Measurements from ENCODE around the gene MEIOC. TPM values are rescaled to one million over a fixed set of nuclear protein-coding genes. Genes with fewer than 3 reads are reported as not detected.

Gene MEIOC
- total and polyA plus RNA-seq, 5 donors from 2014 or later, result 0.18 to 0.76 (median 0.35) TPM; not detected in 1

GRCh38 chr17:44722254-44722653, 66.0 kb downstream of the MEIOC start:
- Histone ChIP-seq H3K27ac (ENCODE audit: insufficient read depth, low read length, poor library complexity, severe bottlenecking) (no peak overlapping the region), H3K9me3 (ENCODE audit: control insufficient read depth in 2 of 2, low read length in 2 of 2) (no peaks in the 10 kb centered on the region), H3K36me3 (ENCODE audit: control insufficient read depth, insufficient read depth, low read length) (peaks cover 2% of the 10 kb centered on the region), H3K4me3 (ENCODE audit: low read depth, low read length) (no peak overlapping the region), H3K4me1 (ENCODE audit: control insufficient read depth, insufficient read depth, low read length, poor library complexity, severe bottlenecking) (no peaks in the 10 kb centered on the region), H3K27me3 (ENCODE audit: control insufficient read depth, insufficient read depth, low read length) (no peaks in the 10 kb centered on the region)
- no peak for DNase-seq
- Mint-ChIP-seq H3K27ac (no peak overlapping the region), H3K27me3 (no peaks in the 10 kb centered on the region), H3K36me3 (peaks cover 8% of the 10 kb centered on the region), H3K4me1 (no peaks in the 10 kb centered on the region), H3K9me3 (no peaks in the 10 kb centered on the region), H3K4me3 (no peak overlapping the region)
- no peak for ATAC-seq (ENCODE audit: low read depth in 2 of 2)

Other genes starting within 250 kb of the MEIOC start
- 87.7 TPM for gene GPATCH8, start 153.1 kb upstream of the MEIOC start, total RNA-seq
- gene GPATCH8, start 153.1 kb upstream of the MEIOC start, polyA plus RNA-seq, result 10 to 100 TPM; 24.0 to 34.3 (median 25.3) TPM
- not detected for gene FZD2, start 99.0 kb upstream of the MEIOC start, total RNA-seq
- not detected for gene FZD2, start 99.0 kb upstream of the MEIOC start, polyA plus RNA-seq
- 20.3 TPM for gene CCDC43, start 33.3 kb downstream of the MEIOC start, total RNA-seq
- gene CCDC43, start 33.3 kb downstream of the MEIOC start, polyA plus RNA-seq, result 10 to 100 TPM; 11.8 to 15.5 (median 14.3) TPM
- 5.0 TPM for gene DBF4B, start 52.2 kb downstream of the MEIOC start, total RNA-seq
- gene DBF4B, start 52.2 kb downstream of the MEIOC start, polyA plus RNA-seq, result 1 to 10 TPM in 2 of 4 donors, under 1 TPM in 2; 0.25 to 2.2 (median 0.85) TPM
- 0.35 TPM for gene ADAM11, start 102.5 kb downstream of the MEIOC start, total RNA-seq
- gene ADAM11, start 102.5 kb downstream of the MEIOC start, polyA plus RNA-seq, result under 1 TPM in 2 of 4 donors, not detected in 2; 0.15 to 0.24 TPM
- not detected for gene GJC1, start 173.8 kb downstream of the MEIOC start, total RNA-seq
- gene GJC1, start 173.8 kb downstream of the MEIOC start, polyA plus RNA-seq, result not detected
- gene HIGD1B, start 191.4 kb downstream of the MEIOC start, total RNA-seq, result not detected
- gene HIGD1B, start 191.4 kb downstream of the MEIOC start, polyA plus RNA-seq, result not detected
- gene EFTUD2, start 243.0 kb downstream of the MEIOC start, total RNA-seq, result 111 TPM
- 10 to 100 TPM; 58.8 to 86.7 (median 73.5) TPM for gene EFTUD2, start 243.0 kb downstream of the MEIOC start, polyA plus RNA-seq